Astrocyte of the cerebellum (primary cell): ENCODE measurements around the gene YBX1.

ENCODE experiments used
- DNase-seq: peaks from one replicate; pipeline ENCODE4 v3.0.0-alpha.2; 2011; ENCODE audit warnings: low read depth
- H3K4me3 ChIP-seq: 2 replicates; pipeline ENCODE4 v1.5.1; 2011; ENCODE audit warnings: mild to moderate bottlenecking, low read depth, low read length, moderate library complexity
- in situ Hi-C: cut with HindIII; loops from 2 replicates; pipeline ENCODE4 v1.10.0; 2017; ENCODE audit warnings: low sequenced_read_pairs
- TF ChIP-seq, protein P1 (sequence below): IDR thresholded peaks from 2 replicates; pipeline ENCODE4 v1.5.1; 2012; ENCODE audit warnings: low read length, low read depth, moderate library complexity, mild to moderate bottlenecking; ENCODE audit errors: missing control alignments

YBX1 gene

DNA sequence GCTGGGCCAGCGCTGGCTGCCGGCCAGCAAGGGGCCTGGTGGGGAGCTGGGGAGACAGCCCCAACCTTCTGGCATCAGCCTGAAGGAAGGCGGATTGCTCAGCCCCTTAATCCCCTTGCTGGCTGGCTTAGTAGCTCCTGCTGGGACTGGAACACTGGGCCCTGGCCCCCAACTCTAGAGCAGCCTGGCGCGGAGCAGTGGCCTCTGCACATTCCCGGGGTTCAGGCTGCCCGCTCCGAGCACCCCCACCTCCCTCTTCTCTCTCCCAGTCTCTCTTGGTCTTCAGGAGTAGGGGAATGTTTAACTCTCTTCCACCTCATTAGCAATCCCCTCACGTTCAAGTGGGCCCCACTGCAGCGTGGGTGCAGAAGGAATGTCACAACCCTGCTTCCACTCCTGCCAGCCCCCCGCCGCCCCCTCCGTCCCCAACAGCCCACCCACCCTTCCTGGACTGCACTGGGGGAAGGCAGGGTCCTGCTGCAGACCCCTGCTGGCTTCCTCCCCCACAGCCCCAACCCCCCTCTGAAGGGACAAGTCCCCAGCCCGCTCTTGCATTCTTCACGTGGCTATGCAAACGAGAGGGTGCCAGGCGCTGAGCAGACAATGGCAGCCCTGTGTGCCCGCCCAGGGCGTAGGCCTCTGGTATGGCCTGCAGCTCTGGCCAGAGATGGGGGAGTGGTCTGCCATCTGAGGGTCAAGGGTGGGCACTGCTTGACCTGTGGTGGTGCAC, 58.8 kb downstream of the YBX1 start:
- in situ Hi-C loops: no loop called here
- DNase-seq: no peak
- TF ChIP-seq, protein P1, sequence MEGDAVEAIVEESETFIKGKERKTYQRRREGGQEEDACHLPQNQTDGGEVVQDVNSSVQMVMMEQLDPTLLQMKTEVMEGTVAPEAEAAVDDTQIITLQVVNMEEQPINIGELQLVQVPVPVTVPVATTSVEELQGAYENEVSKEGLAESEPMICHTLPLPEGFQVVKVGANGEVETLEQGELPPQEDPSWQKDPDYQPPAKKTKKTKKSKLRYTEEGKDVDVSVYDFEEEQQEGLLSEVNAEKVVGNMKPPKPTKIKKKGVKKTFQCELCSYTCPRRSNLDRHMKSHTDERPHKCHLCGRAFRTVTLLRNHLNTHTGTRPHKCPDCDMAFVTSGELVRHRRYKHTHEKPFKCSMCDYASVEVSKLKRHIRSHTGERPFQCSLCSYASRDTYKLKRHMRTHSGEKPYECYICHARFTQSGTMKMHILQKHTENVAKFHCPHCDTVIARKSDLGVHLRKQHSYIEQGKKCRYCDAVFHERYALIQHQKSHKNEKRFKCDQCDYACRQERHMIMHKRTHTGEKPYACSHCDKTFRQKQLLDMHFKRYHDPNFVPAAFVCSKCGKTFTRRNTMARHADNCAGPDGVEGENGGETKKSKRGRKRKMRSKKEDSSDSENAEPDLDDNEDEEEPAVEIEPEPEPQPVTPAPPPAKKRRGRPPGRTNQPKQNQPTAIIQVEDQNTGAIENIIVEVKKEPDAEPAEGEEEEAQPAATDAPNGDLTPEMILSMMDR: no peak
- no peak overlapping the region for H3K4me3 ChIP-seq

DNA sequence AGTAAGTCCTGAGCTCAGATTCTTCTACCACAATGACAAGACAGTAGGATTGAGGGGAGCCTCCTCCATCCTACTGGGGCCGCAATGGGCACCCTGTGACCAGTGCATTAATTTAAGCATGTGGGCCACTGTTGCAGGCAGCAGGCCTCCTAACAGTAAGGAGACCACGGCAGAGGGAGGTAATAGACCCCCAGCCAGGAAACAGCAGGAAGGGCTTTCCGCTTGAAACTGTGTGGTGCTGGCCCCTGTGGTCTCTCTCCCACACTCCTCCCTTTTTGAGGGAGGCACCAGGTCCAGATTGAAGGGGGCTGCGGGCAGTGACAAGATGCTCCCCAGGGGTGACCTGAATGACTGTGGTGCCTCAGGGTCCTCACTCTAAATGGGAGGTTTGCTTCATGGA, 59.5 kb downstream of the YBX1 start:
- DNase-seq: no peak

DNA sequence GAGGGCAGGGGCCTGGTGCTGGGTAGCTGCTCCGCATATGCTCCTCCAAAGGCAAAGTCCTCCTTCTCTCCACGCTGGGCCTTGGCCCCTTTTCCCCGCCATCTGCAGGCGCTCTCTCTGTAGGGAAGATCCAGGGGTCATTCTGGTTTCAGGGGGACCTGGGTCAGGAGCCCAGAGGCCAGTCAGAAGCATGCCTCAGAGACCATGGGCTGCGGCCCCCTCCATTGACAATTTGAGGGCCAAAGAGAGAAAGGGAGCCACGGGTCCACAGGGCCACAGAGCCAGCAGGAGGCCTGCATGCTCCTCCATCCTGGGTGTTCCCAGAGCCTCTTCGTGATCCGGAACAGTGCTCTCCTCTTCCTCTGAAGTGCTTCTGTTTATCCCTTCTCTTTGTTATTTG, 59.9 kb downstream of the YBX1 start:
- in situ Hi-C loops: no loop called here
- DNase-seq: no peak
- TF ChIP-seq, protein P1: no peak
- no peak overlapping the region for H3K4me3 ChIP-seq

More for the DNA sequence above, 59.5 kb downstream of the YBX1 start:
- no peak overlapping the region for H3K4me3 ChIP-seq
- in situ Hi-C loops: no loop called here
- TF ChIP-seq, protein P1: no peak

DNA sequence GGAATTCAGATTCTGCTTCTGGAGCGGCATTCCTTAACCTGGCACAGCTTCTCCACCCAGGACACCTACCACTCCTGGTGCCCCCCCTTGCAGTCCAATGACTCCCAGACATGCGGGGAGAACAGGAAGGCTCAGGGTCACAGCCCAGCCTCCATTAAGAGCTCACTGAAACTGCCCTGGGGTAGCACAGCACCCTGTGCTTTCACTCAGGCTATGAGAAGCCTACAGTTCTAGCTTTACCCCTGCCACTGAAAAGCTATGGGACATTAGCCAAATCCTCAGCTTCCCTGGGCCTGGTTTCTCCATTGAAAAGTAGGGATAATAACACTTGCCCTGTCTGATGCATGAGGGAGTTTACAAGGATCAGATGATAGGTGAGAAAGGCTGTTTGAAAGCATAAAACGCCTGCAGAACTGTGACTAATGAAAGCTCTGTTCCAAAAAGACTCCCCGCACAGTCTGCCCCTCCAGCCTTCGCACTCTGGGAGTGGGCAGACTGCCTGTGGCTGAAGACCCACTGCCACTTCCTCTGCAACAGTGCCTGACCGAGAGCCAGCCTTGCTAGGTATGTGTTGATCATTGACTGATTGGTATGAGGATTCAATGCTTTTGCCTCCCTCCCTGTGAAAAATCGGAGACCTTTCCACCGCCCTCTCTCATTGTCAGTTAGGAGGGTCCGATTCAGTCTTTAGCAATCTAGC, 60.5 kb downstream of the YBX1 start:
- TF ChIP-seq, protein P1: no peak
- no peak overlapping the region for H3K4me3 ChIP-seq
- in situ Hi-C loops: no loop called here
- DNase-seq: no peak

DNA sequence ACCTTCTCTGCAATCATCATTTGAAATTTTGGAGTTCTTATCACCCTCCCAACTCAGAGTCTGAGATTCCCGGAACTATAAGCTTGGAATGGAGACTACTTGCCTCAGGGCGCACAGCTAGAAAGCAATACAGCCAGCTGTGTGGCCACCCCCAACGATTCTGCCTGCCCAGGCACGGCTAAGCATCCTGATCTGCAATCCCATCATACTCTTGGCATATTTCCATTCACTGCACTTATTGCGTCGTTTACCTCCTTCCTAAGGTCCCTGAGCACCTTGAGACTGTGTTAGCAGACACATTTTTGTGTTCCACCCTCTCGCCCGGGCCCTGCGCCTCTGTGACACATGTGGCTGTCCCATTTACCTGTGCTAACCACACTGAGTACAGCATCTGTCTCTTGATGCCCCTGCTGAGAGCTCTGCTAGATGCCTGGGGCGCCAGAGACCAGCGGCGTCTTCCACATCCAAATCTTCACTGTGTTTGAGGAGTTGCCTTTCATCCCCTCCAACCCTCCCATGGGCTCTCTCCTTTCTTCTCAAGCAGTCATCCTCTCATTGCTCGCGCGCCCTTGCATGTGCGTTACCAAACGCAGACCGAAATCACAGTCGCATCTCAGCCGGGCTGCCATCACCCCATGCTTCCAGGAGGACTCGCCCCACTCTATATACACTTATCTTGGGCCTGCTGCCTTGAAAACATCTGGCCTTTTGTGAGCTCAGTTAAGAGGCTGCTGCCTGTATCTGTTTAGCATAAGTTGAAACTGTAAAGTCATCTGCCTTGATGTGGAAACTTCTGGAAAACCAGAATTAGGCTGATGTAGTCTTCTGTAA, 61.3 kb downstream of the YBX1 start:
- in situ Hi-C loops: no loop called here
- H3K4me3 ChIP-seq: no peak overlapping the region
- DNase-seq: no peak
- TF ChIP-seq, protein P1: no peak

DNA sequence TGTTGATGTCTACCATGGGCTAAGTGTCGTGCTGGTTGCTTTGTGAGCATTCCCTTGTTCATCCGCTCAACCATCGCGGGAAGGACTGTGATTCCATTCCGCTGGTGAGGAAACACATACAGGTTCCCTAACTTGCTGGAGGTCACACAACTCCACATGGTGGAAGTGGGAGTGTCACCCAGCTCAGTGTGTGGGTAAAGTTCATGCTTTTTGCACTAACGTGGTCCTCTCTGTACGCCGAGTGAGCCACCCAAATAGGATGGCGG, 61.9 kb downstream of the YBX1 start:
- DNase-seq: no peak
- in situ Hi-C loops: no loop called here
- TF ChIP-seq, protein P1: no peak
- no peak overlapping the region for H3K4me3 ChIP-seq
